Endodermal cell (in vitro differentiated cells): Measurements from ENCODE around the gene KRTAP27-1. TPM values are rescaled to one million over a fixed set of nuclear protein-coding genes. Genes with fewer than 3 reads are reported as not detected.

ENCODE experiments used
- DNase-seq: peaks from one replicate; pipeline ENCODE4 v3.0.0-alpha.2; 2017
- H3K27ac ChIP-seq: 2 replicates; pipeline ENCODE4 v1.5.1; 2013; ENCODE audit warnings: mild to moderate bottlenecking, low read depth, low read length, moderate library complexity
- H3K27me3 ChIP-seq: 2 replicates; pipeline ENCODE4 v1.6.1; 2013; ENCODE audit warnings: mild to moderate bottlenecking, low read length, moderate library complexity; ENCODE audit not compliant: insufficient read depth, control insufficient read depth, poor library complexity, severe bottlenecking
- H3K36me3 ChIP-seq: 2 replicates; pipeline ENCODE4 v1.7.0; 2013; ENCODE audit warnings: mild to moderate bottlenecking, low read length, moderate library complexity; ENCODE audit not compliant: control insufficient read depth, insufficient read depth
- H3K4me1 ChIP-seq: one replicate; pipeline ENCODE4 v1.7.0; 2013; ENCODE audit warnings: low read length; ENCODE audit not compliant: control insufficient read depth, insufficient read depth
- H3K4me3 ChIP-seq: 2 replicates; pipeline ENCODE4 v1.5.1; 2013; ENCODE audit warnings: mild to moderate bottlenecking, low read length, moderate library complexity
- H3K9ac ChIP-seq: 2 replicates; pipeline ENCODE4 v1.6.1; 2013; ENCODE audit warnings: mild to moderate bottlenecking, low read length, moderate library complexity; ENCODE audit not compliant: poor library complexity, severe bottlenecking; ENCODE audit errors: extremely low read depth
- H3K9me3 ChIP-seq: 2 replicates; pipeline ENCODE4 v1.6.1; 2013; ENCODE audit warnings: mild to moderate bottlenecking, low read length, moderate library complexity; ENCODE audit not compliant: control insufficient read depth
- H3K27ac Mint-ChIP-seq: 2 replicates; pipeline ENCODE4 v1.8.0; 2020; ENCODE audit warnings: mixed read lengths
- H3K27me3 Mint-ChIP-seq: 2 replicates; pipeline ENCODE4 v1.8.0; 2021; ENCODE audit warnings: mild to moderate bottlenecking, mixed read lengths; ENCODE audit not compliant: insufficient read depth
- H3K36me3 Mint-ChIP-seq: 2 replicates; pipeline ENCODE4 v1.8.0; 2020; ENCODE audit warnings: low read depth, mixed read lengths
- H3K4me1 Mint-ChIP-seq: 2 replicates; pipeline ENCODE4 v1.8.0; 2020; ENCODE audit warnings: mixed read lengths
- H3K4me3 Mint-ChIP-seq: 2 replicates; pipeline ENCODE4 v1.8.0; 2020; ENCODE audit warnings: mild to moderate bottlenecking, moderate library complexity, mixed read lengths
- H3K9me3 Mint-ChIP-seq: 2 replicates; pipeline ENCODE4 v1.8.0; 2020; ENCODE audit warnings: mild to moderate bottlenecking, mixed read lengths
- CTCF ChIP-seq: fragments of 200-600 bp; sonication (generic); conservative IDR thresholded peaks from 2 replicates; pipeline ENCODE4 v1.5.0; 2021; ENCODE audit warnings: antibody characterized with exemption, mild to moderate bottlenecking
- WGBS, 2 experiments: methylation state at CpG; one replicate each; pipeline versions ENCODE4 v1.1.5 to v1.1.7; 2013; ENCODE audit warnings: missing lambda C conversion rate in 2 of 2, mixed read lengths in 1 of 2; ENCODE audit not compliant: insufficient coverage in 1 of 2, insufficient read length in 1 of 2; 5-methylcytosine and 5-hydroxymethylcytosine counted together
- total RNA-seq, 2 donors: library from RNA; stranded (reverse); fragmentation: NEBNext Ultra II Directional in 1 of 2; extraction: Animal tissue kit (Norgen Biotek cat#: 25700) in 1 of 2; gene quantifications; 2 replicates in 1 of 2; 3 replicates in 1 of 2; pipeline ENCODE4 v1.2.1, GENCODE V29; 2021

Gene KRTAP27-1
- total RNA-seq, 2 donors from 2014 or later, result not detected

- H3K4me1 Mint-ChIP-seq, result no peaks in the 10 kb centered on the region
- no peak overlapping the region for H3K27ac ChIP-seq
- TF ChIP-seq CTCF, result no peak
These were observed 8.2 kb downstream of the KRTAP27-1 start for GRCh38 chr21:30329203-30329875.

GRCh38 chr21:30326390-30326789, 11.1 kb downstream of the KRTAP27-1 start:
- Histone ChIP-seq H3K9ac (no peak overlapping the region), H3K4me1 (no peaks in the 10 kb centered on the region), H3K36me3 (no peaks in the 10 kb centered on the region), H3K9me3 (peaks cover 13% of the 10 kb centered on the region), H3K4me3 (no peak overlapping the region), H3K27me3 (no peaks in the 10 kb centered on the region), H3K27ac (no peak overlapping the region)
- no peak for TF ChIP-seq CTCF
- Mint-ChIP-seq H3K27me3 (no peaks in the 10 kb centered on the region), H3K4me3 (no peak overlapping the region), H3K9me3 (peaks cover 11% of the 10 kb centered on the region), H3K27ac (no peak overlapping the region), H3K4me1 (no peaks in the 10 kb centered on the region), H3K36me3 (no peaks in the 10 kb centered on the region)
- no peak for DNase-seq

More at GRCh38 chr21:30329203-30329875, 8.2 kb downstream of the KRTAP27-1 start:
- Mint-ChIP-seq H3K27me3 (no peaks in the 10 kb centered on the region), H3K36me3 (no peaks in the 10 kb centered on the region), H3K9me3 (peaks cover 11% of the 10 kb centered on the region), H3K27ac (no peak overlapping the region), H3K4me3 (no peak overlapping the region)
- WGBS, 2 experiments, result 94 to 100% methylated on average over 1 to 4 of the region's 4 CpGs
- Histone ChIP-seq H3K4me1 (no peaks in the 10 kb centered on the region), H3K9me3 (peaks cover 13% of the 10 kb centered on the region), H3K36me3 (no peaks in the 10 kb centered on the region), H3K9ac (no peak overlapping the region), H3K27me3 (no peaks in the 10 kb centered on the region), H3K4me3 (no peak overlapping the region)
- no peak for DNase-seq

- H3K9me3 Mint-ChIP-seq, result no peaks in the 10 kb centered on the region
- H3K36me3 ChIP-seq, result no peaks in the 10 kb centered on the region
- H3K27me3 ChIP-seq, result no peaks in the 10 kb centered on the region
- no peaks in the 10 kb centered on the region for H3K27me3 Mint-ChIP-seq
- no peak for TF ChIP-seq CTCF
- no peaks in the 10 kb centered on the region for H3K4me1 Mint-ChIP-seq
- no peaks in the 10 kb centered on the region for H3K36me3 Mint-ChIP-seq
- no peak within 1 kb of the TSS for H3K4me3 Mint-ChIP-seq
- no peak for DNase-seq
- H3K9me3 ChIP-seq, result no peaks in the 10 kb centered on the region
- WGBS, 2 experiments, result 91 to 100% methylated on average over 1 to 2 of the region's 2 CpGs
- H3K4me1 ChIP-seq, result no peaks in the 10 kb centered on the region
- H3K9ac ChIP-seq, result no peak within 1 kb of the TSS
- H3K27ac ChIP-seq, result no peak within 1 kb of the TSS
- no peak within 1 kb of the TSS for H3K4me3 ChIP-seq
- H3K27ac Mint-ChIP-seq, result no peak within 1 kb of the TSS
These were observed 17.3 kb downstream of the KRTAP27-1 start, which contains the start of gene KRTAP26-1 for GRCh38 chr21:30320215-30320614. Gene KRTAP26-1 (minus strand): TSS chr21:30320315. CDS start chr21:30320035, 280 bp downstream.
